ENCODE measurements around the gene DAGLB.
"Not testable (repeated sequence)": the region's sequence is repeated elsewhere in the genome, so short reads cannot be mapped to it uniquely, and the experiment has no call there.

Gene DAGLB

GRCh38 chr7:6392712-6393666, 54.8 kb downstream of the DAGLB start:
- peak overlapping the region; percentile 36 to 67 for H3K9ac ChIP-seq (ENCODE audit: low read depth in 1 of 2, low read length in 2 of 2)
- no peak overlapping the region for H3K4me3 ChIP-seq (ENCODE audit: low read length in 2 of 2)
- H3K36me3 ChIP-seq (ENCODE audit: control insufficient read depth in 2 of 2, insufficient read depth in 2 of 2, low read length in 2 of 2), result peaks cover 22% of the 10 kb centered on the region in 2 donors
- no peaks in the 10 kb centered on the region for H3K27me3 ChIP-seq (ENCODE audit: control insufficient read depth in 2 of 2, insufficient read depth in 2 of 2, low read length in 2 of 2)
- H3K4me1 ChIP-seq (ENCODE audit: control insufficient read depth in 2 of 2, insufficient read depth in 2 of 2, low read length in 2 of 2), result peaks cover 18 to 42% of the 10 kb centered on the region in 2 donors
- H3K9me3 ChIP-seq (ENCODE audit: control insufficient read depth in 2 of 2, low read length in 2 of 2), result no peaks in the 10 kb centered on the region
- peak overlapping the region; percentile 94 to 97 for H3K27ac ChIP-seq (ENCODE audit: low read depth in 2 of 2, low read length in 2 of 2)

GRCh38 chr7:6389728-6390127, 58.0 kb downstream of the DAGLB start:
- no peaks in the 10 kb centered on the region for H3K27me3 ChIP-seq (ENCODE audit: control insufficient read depth in 2 of 2, insufficient read depth in 2 of 2, low read length in 2 of 2)
- peaks cover 26 to 52% of the 10 kb centered on the region in 2 donors for H3K4me1 ChIP-seq (ENCODE audit: control insufficient read depth in 2 of 2, insufficient read depth in 2 of 2, low read length in 2 of 2)
- no peak overlapping the region for H3K4me3 ChIP-seq (ENCODE audit: low read length in 2 of 2)
- no peak overlapping the region for H3K27ac ChIP-seq (ENCODE audit: low read depth in 2 of 2, low read length in 2 of 2)
- no peak overlapping the region for H3K9ac ChIP-seq (ENCODE audit: low read depth in 1 of 2, low read length in 2 of 2)
- peaks cover 19 to 21% of the 10 kb centered on the region in 2 donors for H3K36me3 ChIP-seq (ENCODE audit: control insufficient read depth in 2 of 2, insufficient read depth in 2 of 2, low read length in 2 of 2)
- H3K9me3 ChIP-seq (ENCODE audit: control insufficient read depth in 2 of 2, low read length in 2 of 2), result no peaks in the 10 kb centered on the region

- H3K9ac ChIP-seq (ENCODE audit: low read depth in 1 of 2, low read length in 2 of 2), result no peak overlapping the region
- no peak overlapping the region for H3K4me3 ChIP-seq (ENCODE audit: low read length in 2 of 2)
- H3K36me3 ChIP-seq (ENCODE audit: control insufficient read depth in 2 of 2, insufficient read depth in 2 of 2, low read length in 2 of 2), result peaks cover 19 to 23% of the 10 kb centered on the region in 2 donors
- peaks cover 27 to 49% of the 10 kb centered on the region in 2 donors for H3K4me1 ChIP-seq (ENCODE audit: control insufficient read depth in 2 of 2, insufficient read depth in 2 of 2, low read length in 2 of 2)
- H3K27me3 ChIP-seq (ENCODE audit: control insufficient read depth in 2 of 2, insufficient read depth in 2 of 2, low read length in 2 of 2), result no peaks in the 10 kb centered on the region
- H3K9me3 ChIP-seq (ENCODE audit: control insufficient read depth in 2 of 2, low read length in 2 of 2), result no peaks in the 10 kb centered on the region
- H3K27ac ChIP-seq (ENCODE audit: low read depth in 2 of 2, low read length in 2 of 2), result no peak overlapping the region
Observed at GRCh38 chr7:6387734-6388294, 59.9 kb downstream of the DAGLB start.

DNA sequence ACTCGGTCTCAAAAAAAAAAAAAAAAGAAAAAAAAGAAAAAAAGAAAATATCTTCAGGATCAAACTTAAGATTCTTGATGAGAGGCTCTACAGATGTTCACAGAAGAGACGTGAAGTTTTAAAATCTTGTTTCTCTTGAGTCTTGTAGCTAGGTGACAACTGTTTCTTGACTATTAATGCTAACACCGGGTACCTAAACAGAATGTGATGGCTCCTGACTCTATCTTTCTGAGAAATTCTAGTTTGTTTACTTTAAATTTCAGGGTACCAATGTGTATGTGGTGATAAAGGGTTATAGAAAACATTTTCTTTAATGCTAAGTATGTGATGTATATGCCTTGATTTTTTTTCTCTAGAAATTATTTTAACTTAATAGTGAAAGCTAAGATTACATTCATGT, 61.0 kb downstream of the DAGLB start:
- H3K4me3 ChIP-seq (ENCODE audit: low read length in 2 of 2), result no peak overlapping the region
- no peaks in the 10 kb centered on the region for H3K9me3 ChIP-seq (ENCODE audit: control insufficient read depth in 2 of 2, low read length in 2 of 2)
- no peak overlapping the region for H3K27ac ChIP-seq (ENCODE audit: low read depth in 2 of 2, low read length in 2 of 2)
- H3K36me3 ChIP-seq (ENCODE audit: control insufficient read depth in 2 of 2, insufficient read depth in 2 of 2, low read length in 2 of 2), result peaks cover 12 to 19% of the 10 kb centered on the region in 2 donors
- H3K9ac ChIP-seq (ENCODE audit: low read depth in 1 of 2, low read length in 2 of 2), result no peak overlapping the region
- H3K4me1 ChIP-seq (ENCODE audit: control insufficient read depth in 2 of 2, insufficient read depth in 2 of 2, low read length in 2 of 2), result peaks cover 29 to 44% of the 10 kb centered on the region in 2 donors
- H3K27me3 ChIP-seq (ENCODE audit: control insufficient read depth in 2 of 2, insufficient read depth in 2 of 2, low read length in 2 of 2), result no peaks in the 10 kb centered on the region

DNA sequence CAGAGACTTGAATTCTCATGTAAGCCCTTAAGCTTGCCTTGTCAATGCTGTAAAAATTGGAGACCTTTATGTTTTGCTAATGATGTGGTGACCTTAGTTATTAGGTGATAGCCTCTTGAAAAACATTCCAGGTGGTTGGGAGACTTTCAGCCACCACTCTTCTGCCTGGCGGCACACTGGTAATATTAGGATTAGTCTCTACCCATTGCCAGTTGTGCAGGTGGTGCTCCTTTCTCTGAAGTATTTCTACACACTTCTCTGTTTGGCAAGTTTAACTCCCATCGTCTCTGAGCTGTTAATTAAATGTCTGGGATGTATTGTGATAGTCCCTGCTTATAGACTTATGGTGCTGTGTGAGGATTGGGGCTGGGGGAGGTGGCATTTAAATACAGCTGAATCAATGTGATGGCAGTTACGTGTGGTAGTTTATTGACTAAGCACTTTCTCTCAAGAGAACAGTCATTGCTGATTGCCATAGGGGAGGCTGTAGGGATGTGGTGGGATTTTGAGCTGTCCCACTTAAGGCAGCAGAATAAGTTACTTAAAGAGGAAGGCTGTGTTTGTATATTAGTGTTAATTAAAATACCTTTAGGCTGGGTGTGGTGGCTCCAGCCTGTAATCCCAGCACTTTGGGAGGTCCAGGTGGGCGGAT, 61.7 kb downstream of the DAGLB start:
- Histone ChIP-seq H3K27ac (ENCODE audit: low read depth in 2 of 2, low read length in 2 of 2) (peak overlapping the region; percentile 76 to 80), H3K9me3 (ENCODE audit: control insufficient read depth in 2 of 2, low read length in 2 of 2) (no peaks in the 10 kb centered on the region), H3K4me1 (ENCODE audit: control insufficient read depth in 2 of 2, insufficient read depth in 2 of 2, low read length in 2 of 2) (peaks cover 28 to 40% of the 10 kb centered on the region in 2 donors), H3K9ac (ENCODE audit: low read depth in 1 of 2, low read length in 2 of 2) (peak overlapping the region in 1 of 2 donors; percentile 9), H3K36me3 (ENCODE audit: control insufficient read depth in 2 of 2, insufficient read depth in 2 of 2, low read length in 2 of 2) (peaks cover 9 to 16% of the 10 kb centered on the region in 2 donors), H3K27me3 (ENCODE audit: control insufficient read depth in 2 of 2, insufficient read depth in 2 of 2, low read length in 2 of 2) (no peaks in the 10 kb centered on the region), H3K4me3 (ENCODE audit: low read length in 2 of 2) (peak overlapping the region in 1 of 2 donors; percentile 3)

DNA sequence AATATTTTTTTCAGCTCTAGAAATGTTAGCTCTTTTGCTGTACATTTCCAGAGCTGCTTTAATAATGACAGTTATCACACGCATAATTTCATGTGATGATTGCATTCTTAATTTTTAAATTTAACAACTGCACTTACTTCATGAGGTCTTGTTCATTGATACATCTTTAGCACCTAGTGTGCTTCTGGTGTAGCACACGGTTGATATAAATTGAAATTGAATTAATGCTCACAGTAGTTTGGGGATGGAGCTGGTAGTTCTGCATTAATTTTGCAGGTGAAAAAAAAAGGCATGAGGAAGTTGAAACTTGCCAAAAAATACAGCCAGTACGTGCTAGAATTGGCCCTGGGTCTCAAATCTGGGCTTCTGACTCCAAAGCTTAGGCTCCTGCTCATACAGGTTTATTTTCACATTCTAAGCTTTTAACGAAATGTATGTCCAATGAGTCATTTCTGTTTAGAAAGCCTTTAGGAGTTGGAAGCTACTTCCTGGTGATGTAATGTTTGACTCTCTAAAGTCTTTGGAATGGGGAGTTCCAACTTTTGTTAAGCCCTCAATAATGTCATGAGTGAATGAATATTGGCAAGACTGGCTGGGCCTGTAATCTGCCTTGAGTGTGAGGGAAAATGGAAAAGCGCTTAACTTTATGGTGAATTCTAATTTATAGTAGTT, 62.5 kb downstream of the DAGLB start:
- peak overlapping the region; percentile 76 to 80 for H3K27ac ChIP-seq (ENCODE audit: low read depth in 2 of 2, low read length in 2 of 2)
- H3K36me3 ChIP-seq (ENCODE audit: control insufficient read depth in 2 of 2, insufficient read depth in 2 of 2, low read length in 2 of 2), result peaks cover 9 to 16% of the 10 kb centered on the region in 2 donors
- H3K4me3 ChIP-seq (ENCODE audit: low read length in 2 of 2), result peak overlapping the region in 1 of 2 donors; percentile 39
- H3K9ac ChIP-seq (ENCODE audit: low read depth in 1 of 2, low read length in 2 of 2), result peak overlapping the region; percentile 9 to 48
- no peaks in the 10 kb centered on the region for H3K27me3 ChIP-seq (ENCODE audit: control insufficient read depth in 2 of 2, insufficient read depth in 2 of 2, low read length in 2 of 2)
- H3K9me3 ChIP-seq (ENCODE audit: control insufficient read depth in 2 of 2, low read length in 2 of 2), result no peaks in the 10 kb centered on the region
- H3K4me1 ChIP-seq (ENCODE audit: control insufficient read depth in 2 of 2, insufficient read depth in 2 of 2, low read length in 2 of 2), result peaks cover 27 to 40% of the 10 kb centered on the region in 2 donors

GRCh38 chr7:6384327-6384726, 63.4 kb downstream of the DAGLB start:
- Histone ChIP-seq H3K27me3 (ENCODE audit: control insufficient read depth in 2 of 2, insufficient read depth in 2 of 2, low read length in 2 of 2) (no peaks in the 10 kb centered on the region), H3K9me3 (ENCODE audit: control insufficient read depth in 2 of 2, low read length in 2 of 2) (no peaks in the 10 kb centered on the region), H3K4me3 (ENCODE audit: low read length in 2 of 2) (peak overlapping the region in 1 of 2 donors; percentile 27), H3K36me3 (ENCODE audit: control insufficient read depth in 2 of 2, insufficient read depth in 2 of 2, low read length in 2 of 2) (peaks cover 6 to 17% of the 10 kb centered on the region in 2 donors), H3K9ac (ENCODE audit: low read depth in 1 of 2, low read length in 2 of 2) (peak overlapping the region in 1 of 2 donors; percentile 9), H3K27ac (ENCODE audit: low read depth in 2 of 2, low read length in 2 of 2) (peak overlapping the region; percentile 69 to 80), H3K4me1 (ENCODE audit: control insufficient read depth in 2 of 2, insufficient read depth in 2 of 2, low read length in 2 of 2) (peaks cover 27 to 42% of the 10 kb centered on the region in 2 donors)

DNA sequence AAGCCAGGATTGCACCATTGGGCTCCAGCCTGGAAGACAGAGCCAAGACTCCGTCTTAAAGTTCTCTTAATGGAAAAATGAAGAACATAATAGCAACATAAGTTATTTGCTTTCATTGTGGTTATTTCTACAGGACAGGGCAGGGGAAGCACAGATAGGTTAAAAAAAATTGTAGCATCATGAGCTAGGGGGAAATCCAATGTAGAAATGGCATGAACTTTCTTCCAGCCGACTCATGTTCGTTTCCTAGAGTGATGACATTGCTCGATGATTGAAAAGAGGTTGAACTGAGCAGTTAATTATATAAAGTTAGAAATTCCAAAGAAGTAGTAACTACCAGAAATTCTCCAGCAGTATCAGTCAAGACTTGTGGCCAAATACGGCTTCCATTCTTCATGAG, 64.9 kb downstream of the DAGLB start:
- no peak overlapping the region for H3K4me3 ChIP-seq (ENCODE audit: low read length in 2 of 2)
- H3K4me1 ChIP-seq (ENCODE audit: control insufficient read depth in 2 of 2, insufficient read depth in 2 of 2, low read length in 2 of 2), result peaks cover 27 to 44% of the 10 kb centered on the region in 2 donors
- H3K27ac ChIP-seq (ENCODE audit: low read depth in 2 of 2, low read length in 2 of 2), result no peak overlapping the region
- no peak overlapping the region for H3K9ac ChIP-seq (ENCODE audit: low read depth in 1 of 2, low read length in 2 of 2)
- H3K9me3 ChIP-seq (ENCODE audit: control insufficient read depth in 2 of 2, low read length in 2 of 2), result no peaks in the 10 kb centered on the region
- no peaks in the 10 kb centered on the region for H3K27me3 ChIP-seq (ENCODE audit: control insufficient read depth in 2 of 2, insufficient read depth in 2 of 2, low read length in 2 of 2)
- H3K36me3 ChIP-seq (ENCODE audit: control insufficient read depth in 2 of 2, insufficient read depth in 2 of 2, low read length in 2 of 2), result peaks cover under 1 to 9% of the 10 kb centered on the region in 2 donors

- H3K9ac ChIP-seq (ENCODE audit: low read depth in 1 of 2, low read length in 2 of 2); H3K36me3 ChIP-seq (ENCODE audit: control insufficient read depth in 2 of 2, insufficient read depth in 2 of 2, low read length in 2 of 2); H3K9me3 ChIP-seq (ENCODE audit: control insufficient read depth in 2 of 2, low read length in 2 of 2); H3K27ac ChIP-seq (ENCODE audit: low read depth in 2 of 2, low read length in 2 of 2); H3K27me3 ChIP-seq (ENCODE audit: control insufficient read depth in 2 of 2, insufficient read depth in 2 of 2, low read length in 2 of 2); H3K4me3 ChIP-seq (ENCODE audit: low read length in 2 of 2): not testable (repeated sequence)
- peaks cover 35 to 52% of the 10 kb centered on the region in 2 donors for H3K4me1 ChIP-seq (ENCODE audit: control insufficient read depth in 2 of 2, insufficient read depth in 2 of 2, low read length in 2 of 2)
Observed at GRCh38 chr7:6381846-6382245, 65.9 kb downstream of the DAGLB start.
